GM18508 (cell line): Measurements from ENCODE around the gene PRRT2.

Source experiments
- ATAC-seq: cut with Tn5 transposase; IDR thresholded peaks from one replicate; pipeline ENCODE4 v1.9.1; 2021; ENCODE audit warnings: moderate number of reproducible peaks; ENCODE audit not compliant: insufficient read depth, unreplicated experiment

PRRT2 gene

DNA sequence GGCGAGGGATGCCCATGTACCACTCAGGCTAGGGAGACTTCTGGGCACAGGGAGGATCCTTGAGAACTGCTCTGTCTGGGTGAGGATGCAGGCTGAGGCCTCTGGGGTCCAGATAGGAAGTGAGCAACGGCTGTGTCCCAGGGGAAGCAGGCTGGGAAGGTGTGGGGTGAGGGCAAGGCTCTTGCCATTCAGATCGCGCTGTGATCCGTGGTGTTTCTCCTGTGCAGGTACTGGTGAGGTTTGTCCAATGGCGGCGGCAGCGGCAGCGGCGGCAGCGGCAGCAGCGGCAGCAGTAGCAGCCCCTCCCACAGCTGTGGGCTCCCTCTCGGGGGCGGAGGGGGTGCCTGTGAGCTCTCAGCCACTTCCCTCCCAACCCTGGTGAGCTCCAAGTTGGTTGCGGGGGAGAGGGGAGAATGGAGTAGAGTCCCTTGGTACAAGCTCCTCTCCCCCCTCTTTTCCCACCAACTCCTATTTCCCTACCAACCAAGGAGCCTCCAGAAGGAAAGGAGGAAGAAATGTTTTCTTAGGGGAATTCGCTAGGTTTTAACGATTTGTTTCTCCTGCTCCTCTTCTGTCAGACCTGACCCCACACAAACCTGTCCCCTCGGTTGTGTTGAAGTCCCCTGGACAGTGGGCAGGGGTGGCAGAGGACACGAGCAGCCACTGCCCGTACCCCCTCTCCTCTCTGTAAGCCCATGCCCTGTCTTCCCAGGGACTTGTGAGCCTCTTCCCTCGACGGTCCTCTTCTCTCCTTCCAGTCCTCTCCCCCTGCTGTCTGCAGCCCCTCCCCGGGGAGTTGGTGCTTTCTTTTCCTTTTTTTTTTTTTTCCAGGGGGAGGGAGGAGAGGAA, 1.9 kb upstream of the PRRT2 start:
- ATAC-seq, result no peak

DNA sequence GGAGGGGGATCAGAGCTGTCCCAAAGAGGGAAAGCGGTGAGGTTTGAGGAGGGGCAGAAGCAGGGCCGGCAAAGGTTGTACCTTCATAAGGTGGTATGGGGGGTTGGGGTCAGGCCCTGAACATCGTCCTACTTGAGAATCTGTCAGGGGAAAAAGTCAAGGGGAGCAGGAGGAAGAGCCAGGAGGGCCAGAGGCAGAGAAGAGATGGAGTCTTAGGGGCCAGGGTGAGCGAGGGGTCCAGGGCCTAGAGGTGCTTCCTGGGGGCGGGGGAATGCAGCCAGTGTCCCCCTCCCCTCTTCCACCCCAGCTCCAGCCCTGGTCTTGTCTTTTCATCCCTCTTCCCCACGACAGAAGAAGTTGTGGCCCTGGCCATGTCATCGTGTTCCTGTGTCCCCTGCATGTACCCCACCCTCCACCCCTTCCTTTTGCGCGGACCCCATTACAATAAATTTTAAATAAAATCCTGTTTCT, 1.3 kb upstream of the PRRT2 start:
- ATAC-seq, result no peak

DNA sequence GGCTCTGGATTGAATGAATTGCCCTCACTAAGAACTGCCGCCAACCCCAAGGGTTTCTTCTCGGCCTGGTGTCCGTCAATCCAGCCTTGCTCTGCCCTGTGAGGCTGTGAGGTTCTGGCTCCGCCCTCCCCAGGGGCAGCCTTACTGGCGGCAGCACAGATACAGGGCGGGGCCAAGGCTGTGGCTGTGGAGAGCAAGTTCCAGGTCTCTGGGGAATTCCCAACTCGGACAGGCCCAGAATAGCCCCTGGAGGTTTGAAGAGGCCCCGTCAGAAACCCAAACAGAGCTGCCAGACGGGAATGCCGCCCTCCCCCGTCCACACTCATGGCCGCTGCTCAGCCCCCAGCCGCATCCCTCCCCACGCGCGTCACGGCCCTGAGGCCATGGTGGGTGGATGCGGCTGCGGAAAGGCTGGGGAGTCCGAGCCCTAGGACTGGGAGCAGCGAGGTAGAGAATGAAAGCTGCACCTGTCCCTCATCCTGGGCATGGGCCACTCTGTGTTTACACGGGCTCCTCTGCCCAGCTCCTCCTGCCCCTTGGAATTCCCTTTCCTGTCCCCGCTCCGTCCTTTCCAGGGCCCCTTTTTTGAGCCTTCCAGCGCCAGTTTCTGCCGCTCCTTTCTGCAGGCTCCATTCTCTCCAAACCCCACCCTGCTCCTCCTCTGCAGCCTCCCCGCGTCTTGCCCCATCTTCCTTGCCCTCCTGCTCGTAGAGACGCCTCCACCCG, 660 bp upstream of the PRRT2 start:
- ATAC-seq, result no peak

DNA sequence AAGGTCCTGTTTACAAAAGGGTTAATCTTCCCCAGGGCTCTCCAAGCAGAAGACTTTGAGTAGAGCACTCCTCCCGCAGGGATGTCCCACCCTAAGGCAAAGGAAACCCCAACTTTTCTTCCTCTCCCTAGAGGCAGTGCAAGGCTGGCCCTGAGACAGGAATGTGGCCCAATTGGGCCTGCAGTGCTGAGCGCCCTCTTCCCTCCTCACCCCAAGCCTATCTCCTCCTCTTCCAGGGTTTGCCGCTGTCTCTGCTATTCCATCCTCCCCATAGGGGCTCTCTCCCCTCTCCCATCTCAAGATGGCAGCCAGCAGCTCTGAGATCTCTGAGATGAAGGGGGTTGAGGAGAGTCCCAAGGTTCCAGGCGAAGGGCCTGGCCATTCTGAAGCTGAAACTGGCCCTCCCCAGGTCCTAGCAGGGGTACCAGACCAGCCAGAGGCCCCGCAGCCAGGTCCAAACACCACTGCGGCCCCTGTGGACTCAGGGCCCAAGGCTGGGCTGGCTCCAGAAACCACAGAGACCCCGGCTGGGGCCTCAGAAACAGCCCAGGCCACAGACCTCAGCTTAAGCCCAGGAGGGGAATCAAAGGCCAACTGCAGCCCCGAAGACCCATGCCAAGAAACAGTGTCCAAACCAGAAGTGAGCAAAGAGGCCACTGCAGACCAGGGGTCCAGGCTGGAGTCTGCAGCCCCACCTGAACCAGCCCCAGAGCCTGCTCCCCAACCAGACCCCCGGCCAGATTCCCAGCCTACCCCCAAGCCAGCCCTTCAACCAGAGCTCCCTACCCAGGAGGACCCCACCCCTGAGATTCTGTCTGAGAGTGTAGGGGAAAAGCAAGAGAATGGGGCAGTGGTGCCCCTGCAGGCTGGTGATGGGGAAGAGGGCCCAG, 1.0 kb downstream of the PRRT2 start:
- ATAC-seq, result no peak

DNA sequence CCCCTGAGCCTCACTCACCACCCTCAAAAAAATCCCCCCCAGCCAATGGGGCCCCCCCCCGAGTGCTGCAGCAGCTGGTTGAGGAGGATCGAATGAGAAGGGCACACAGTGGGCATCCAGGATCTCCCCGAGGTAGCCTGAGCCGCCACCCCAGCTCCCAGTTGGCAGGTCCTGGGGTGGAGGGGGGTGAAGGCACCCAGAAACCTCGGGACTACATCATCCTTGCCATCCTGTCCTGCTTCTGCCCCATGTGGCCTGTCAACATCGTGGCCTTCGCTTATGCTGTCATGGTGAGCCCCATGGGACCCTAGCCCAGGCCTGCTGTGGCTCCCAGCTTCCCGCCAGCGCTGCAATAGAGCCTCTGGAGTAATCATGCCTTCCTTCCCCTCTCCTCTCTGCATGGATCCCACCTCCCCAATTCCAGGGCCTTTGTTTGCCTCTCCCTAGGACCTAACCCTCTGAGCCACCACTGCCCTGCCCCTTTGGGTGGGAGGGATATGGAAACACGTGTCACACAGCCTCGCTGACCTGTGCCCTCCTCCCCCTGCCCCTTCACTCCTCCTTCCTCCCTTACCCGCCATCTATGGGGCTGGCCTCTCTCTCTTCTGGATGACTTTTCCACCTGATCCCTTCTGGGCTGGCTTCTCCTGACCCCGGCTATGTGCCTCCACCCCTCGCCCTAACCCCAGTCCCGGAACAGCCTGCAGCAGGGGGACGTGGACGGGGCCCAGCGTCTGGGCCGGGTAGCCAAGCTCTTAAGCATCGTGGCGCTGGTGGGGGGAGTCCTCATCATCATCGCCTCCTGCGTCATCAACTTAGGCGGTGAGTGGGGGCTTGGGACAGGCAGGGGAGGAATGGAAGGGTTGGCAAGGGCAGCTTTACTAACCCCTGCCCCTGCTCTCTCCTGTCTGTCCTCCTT, 1.9 kb downstream of the PRRT2 start:
- no peak for ATAC-seq

DNA sequence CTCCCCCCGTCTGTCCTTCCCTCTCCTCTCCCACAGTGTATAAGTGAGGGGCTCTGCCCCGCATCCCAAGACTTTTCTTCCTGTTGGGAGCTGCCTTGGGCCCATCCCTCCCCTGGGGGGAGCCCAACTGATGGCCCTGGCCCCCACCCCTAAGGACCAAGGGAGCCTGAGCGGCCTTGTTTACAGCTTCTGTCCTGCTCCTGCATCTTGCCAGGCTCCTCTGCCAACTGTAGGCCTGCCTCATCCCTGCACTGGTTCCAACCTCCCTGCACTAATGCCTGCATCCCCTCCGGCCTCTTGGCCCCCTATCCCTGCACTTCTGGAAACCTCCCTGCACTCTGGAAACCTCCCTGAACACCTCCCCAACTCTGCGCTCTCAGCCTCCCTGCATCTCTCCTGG, 2.6 kb downstream of the PRRT2 start:
- no peak for ATAC-seq

DNA sequence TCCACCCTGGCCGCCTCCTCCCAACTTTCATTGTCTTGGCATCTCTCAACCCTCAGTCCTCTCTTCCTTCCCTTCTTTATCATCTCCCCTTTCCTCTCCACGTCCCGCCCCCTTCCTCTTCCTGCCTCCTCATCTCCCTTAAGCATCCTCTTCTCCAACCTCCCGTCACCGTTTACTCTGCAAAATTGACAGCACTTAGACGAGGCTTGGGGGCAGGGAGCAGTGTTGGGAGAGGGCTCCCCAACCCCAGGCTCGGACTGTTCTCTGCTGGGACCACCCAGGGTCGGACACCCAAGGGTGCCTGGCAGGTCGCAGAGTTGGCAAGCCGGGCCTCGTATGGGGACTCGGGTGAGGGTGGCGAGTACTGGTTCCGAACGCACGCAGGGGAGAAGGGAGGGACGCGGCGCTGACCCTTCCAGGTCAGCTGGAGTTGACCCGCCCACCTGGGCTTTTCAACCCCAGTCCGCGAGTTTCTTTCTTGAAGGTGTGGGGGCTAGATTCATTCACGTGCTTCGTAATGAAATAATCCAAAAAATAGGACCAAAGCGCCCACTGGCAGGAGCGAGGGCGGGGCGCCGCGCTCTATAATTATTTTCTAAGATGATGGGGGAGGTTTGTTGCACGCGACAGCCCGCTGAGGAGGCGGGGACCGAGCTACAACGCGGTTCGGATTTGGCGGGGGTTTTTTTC, 3.2 kb downstream of the PRRT2 start:
- ATAC-seq, result no peak

DNA sequence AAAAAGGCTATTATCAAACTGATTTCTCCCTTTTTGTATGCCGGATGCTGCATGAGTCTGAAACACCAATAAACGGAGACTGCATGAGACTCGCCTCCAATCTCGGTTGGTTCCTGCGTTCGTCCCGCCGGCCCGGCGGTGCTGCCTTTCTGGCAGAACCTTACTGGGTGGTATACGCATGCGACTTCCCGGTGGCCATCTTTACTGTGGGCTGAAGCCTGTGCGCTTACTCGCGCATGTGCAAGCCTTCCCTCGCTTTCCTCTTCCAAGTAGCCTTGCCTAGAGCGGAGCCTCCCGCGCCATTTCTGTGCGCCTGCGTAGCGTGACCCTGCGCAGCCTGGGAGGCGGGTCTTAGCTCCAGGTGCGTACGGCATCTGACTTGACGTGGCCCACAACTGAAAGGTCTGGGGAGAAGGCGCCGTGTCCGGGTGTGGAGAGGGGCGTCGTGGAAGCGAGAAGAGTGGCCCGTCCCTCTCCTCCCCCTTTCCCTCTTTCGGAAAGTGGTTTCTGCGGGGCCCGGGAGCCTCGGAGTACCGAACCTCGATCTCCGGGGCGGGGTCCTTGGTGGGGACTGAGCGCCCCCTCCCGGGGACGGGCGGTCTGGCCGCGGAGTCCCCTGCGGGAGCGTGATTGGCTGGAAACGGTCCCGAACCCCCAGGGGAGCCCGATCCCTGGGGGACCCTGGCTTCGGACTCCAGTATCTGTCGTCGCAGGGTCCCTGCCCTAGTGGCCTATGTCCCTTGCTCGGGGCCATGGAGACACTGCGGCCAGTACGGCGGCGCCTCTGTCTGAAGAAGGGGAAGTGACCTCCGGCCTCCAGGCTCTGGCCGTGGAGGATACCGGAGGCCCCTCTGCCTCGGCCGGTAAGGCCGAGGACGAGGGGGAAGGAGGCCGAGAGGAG, 4.0 kb downstream of the PRRT2 start, which contains the start of gene PAGR1:
Gene PAGR1 (plus strand): TSS at position 360 of the 901 bp plus-strand sequence. CDS start 374 bp downstream, at position 734.
- ATAC-seq, result peak; percentile 40

DNA sequence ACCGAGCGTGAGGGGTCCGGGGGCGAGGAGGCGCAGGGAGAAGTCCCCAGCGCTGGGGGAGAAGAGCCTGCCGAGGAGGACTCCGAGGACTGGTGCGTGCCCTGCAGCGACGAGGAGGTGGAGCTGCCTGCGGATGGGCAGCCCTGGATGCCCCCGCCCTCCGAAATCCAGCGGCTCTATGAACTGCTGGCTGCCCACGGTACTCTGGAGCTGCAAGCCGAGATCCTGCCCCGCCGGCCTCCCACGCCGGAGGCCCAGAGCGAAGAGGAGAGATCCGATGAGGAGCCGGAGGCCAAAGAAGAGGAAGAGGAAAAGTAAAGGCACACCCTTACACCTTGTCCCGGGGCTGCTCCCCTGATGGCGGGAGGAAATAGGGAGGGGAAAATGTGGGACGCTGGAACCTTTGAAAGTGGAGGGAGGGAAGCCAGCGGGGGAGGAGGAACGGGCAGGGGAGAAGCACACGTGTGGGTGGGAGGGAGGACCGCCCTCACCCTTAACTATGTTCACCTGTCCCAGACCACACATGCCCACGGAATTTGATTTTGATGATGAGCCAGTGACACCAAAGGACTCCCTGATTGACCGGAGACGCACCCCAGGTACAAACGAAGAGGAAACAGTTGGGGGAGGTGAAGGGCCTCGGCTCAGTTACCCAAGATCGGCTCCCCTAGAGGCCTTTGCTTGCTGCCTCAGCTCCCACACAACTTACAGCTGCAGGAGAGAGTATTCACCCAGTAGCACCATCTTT, 4.9 kb downstream of the PRRT2 start:
- ATAC-seq, result no peak

DNA sequence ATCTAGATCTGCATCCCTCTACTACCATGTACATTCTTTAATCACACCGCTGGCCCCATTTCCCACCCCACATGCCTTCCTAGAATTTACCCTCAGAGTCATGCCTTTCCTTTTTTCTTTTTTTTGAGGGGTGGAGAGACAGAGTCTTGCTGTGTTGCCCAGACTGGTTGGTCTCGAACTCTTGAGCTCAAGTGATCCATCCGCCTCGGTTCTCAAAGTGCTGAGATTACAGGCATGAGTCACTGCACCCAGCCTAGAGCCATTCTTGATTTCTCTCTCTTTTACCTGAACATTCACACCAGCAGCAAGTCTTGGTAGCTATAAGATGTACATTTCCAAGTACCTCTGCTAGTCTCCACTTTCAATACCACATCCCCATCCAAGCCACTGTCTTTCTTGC, 6.1 kb downstream of the PRRT2 start:
- ATAC-seq, result no peak

DNA sequence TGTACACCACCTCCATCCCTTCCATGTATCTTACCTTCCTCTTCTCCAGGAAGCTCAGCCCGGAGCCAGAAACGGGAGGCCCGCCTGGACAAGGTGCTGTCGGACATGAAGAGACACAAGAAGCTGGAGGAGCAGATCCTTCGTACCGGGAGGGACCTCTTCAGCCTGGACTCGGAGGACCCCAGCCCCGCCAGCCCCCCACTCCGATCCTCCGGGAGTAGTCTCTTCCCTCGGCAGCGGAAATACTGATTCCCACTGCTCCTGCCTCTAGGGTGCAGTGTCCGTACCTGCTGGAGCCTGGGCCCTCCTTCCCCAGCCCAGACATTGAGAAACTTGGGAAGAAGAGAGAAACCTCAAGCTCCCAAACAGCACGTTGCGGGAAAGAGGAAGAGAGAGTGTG, 7.5 kb downstream of the PRRT2 start:
- no peak for ATAC-seq

DNA sequence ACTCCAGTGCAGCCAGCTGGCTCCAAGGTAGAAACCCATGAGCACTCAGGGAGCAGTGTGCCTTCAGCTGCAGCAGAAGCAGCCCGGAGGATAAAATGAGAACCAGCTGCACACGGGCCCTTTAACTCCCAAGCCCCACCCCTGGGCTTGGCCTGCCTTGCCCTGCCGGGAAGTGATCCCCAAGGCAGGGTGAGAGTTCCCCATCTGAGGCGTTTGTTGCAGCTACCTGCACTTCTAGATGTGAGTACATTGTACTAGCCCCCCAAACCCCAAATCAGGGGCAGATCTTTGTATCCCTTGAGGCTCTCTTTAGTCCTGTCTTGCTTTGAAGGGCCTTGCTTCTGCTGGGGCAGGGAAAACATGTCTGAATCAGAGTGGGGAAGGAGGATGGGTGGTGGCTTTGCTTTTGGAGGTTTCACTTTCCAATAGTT, 8.3 kb downstream of the PRRT2 start, which contains the start of gene MVP:
Gene MVP (plus strand): TSS at position 192 of the 431 bp plus-strand sequence. CDS start 10,088 bp downstream, outside the sequence.
- no peak for ATAC-seq

DNA sequence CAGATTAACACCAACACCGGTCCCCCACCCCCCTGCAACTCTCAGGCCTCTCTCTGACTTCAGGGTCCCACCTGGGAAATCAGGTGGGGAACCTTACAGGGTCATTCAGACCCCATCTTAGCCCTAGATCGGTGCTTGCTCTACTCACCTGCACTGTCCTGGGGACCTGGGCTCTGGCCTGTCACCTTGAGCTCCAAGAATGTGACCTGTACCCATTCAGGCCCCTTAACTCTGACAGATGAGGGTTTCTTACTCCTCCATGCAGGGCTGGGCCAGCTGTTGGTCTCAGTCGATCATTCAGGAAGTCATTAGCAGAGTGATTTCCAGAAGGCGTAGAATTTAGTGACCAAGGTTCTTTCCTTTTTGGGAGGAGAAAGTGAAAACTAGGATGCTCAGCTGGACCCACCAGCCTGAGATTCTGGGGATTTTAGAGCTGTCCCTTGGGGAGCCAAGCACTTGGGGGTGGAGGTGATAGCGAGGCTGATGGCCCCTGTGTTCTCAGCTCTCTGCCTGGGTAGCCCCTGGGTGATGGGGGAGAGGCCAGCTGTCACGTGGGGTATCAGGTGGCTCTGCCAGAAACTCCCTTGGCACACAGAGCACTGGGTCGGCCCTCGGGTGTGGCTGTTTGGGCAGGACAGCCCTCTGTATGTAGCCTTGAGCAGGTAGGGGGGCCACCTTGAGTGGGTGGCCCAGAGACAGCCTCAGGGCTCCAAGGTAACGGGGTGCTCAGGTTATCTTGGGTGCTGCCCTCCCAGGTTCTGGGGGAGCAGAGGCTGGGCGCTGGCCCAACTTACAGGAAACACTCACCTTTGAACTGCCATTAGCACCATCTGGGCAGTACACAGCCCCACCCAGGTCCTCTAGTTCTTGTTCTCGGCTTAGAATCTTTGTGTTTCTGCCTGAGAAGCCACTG, 9.0 kb downstream of the PRRT2 start:
- ATAC-seq, result no peak

DNA sequence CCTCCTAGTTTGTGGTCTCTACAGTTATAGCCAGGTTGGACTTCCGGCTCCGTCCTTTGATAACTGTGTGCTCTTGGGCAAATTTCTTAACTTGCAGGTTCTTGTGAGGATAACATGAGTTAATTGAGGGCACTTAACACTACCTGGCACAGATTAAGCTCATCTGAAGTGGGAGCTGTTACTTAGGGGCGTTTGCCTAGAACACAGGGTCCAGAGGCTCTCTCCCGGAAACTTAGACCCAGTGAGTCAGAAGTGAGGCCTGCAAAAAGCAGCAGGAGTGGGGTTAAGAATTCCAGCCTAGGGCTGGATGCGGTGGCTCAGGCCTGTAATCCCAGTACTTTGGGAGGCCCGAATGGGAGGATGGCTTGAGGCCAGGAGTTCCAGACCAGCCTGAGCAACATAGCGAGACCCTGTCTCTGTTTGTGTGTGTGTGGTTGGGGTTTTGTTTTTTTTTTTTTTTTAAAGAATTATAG, 9.7 kb downstream of the PRRT2 start:
- ATAC-seq, result no peak

DNA sequence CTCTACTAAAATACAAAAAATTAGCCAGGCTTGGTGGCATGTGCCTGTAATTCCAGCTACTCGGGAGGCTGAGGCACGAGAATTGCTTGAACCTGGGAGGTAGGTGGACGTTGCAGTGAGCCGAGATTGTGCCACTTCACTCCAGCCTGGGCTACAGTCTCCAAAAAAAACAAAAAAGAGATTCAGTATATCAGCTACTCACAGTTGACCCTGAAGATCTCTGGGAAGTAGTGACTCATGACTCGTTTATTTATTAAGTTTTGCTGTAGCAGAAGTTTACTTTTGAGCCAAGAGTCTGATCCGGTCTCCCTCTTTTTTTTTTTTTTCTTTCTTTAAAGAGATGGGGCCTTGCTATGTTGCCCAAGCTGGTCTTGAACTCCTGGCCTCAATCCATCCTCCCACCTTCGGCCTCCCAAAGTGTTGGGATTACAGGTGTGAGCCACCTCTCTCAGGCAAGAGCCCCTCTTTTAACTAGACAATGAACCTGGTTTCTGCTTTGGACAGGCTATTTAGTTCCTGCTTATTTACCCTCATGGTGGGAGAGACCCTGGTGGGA, 12.7 kb downstream of the PRRT2 start:
- no peak for ATAC-seq
